IPS DF 6.9 (cell line): ENCODE results near the gene CCAR1.
"Not testable (repeated sequence)": the region's sequence is repeated elsewhere in the genome, so short reads cannot be mapped to it uniquely, and the experiment has no call there.

Experiments
- DNase-seq: peaks from one replicate; pipeline ENCODE4 v3.0.0-alpha.2; 2013; ENCODE audit warnings: low read depth, low spot score
- H3K27ac ChIP-seq: one replicate; pipeline ENCODE4 v1.5.1; 2013; ENCODE audit warnings: low read length, control low read depth
- H3K27me3 ChIP-seq: 2 replicates; pipeline ENCODE4 v1.6.1; 2013; ENCODE audit warnings: mild to moderate bottlenecking, low read length; ENCODE audit not compliant: control insufficient read depth, insufficient read depth
- H3K36me3 ChIP-seq: 2 replicates; pipeline ENCODE4 v1.6.1; 2013; ENCODE audit warnings: low read length; ENCODE audit not compliant: control insufficient read depth, insufficient read depth
- H3K4me1 ChIP-seq: 2 replicates; pipeline ENCODE4 v1.6.1; 2013; ENCODE audit warnings: low read length; ENCODE audit not compliant: control insufficient read depth, insufficient read depth
- H3K4me3 ChIP-seq: 2 replicates; pipeline ENCODE4 v1.5.1; 2013; ENCODE audit warnings: mild to moderate bottlenecking, low read length
- H3K9me3 ChIP-seq: 2 replicates; pipeline ENCODE4 v1.6.1; 2013; ENCODE audit warnings: low read length, inconsistent platforms; ENCODE audit not compliant: control insufficient read depth, insufficient read depth
- WGBS: extraction: QIAGEN DNeasy Blood & Tissue Kit; methylation state at CpG from one replicate; pipeline ENCODE4 v1.1.7; 2013; ENCODE audit warnings: mixed read lengths, missing lambda C conversion rate; ENCODE audit not compliant: insufficient read length, insufficient coverage; 5-methylcytosine and 5-hydroxymethylcytosine counted together

The CCAR1 gene

GRCh38 chr10:68756246-68756645, 35.2 kb downstream of the CCAR1 start:
- Histone ChIP-seq H3K27me3 (no peaks in the 10 kb centered on the region), H3K9me3 (no peaks in the 10 kb centered on the region), H3K4me3 (no peak overlapping the region), H3K27ac (no peak overlapping the region), H3K4me1 (no peaks in the 10 kb centered on the region), H3K36me3 (peaks cover 19% of the 10 kb centered on the region)
- WGBS = no CpG with 5 or more reads among the region's 12 CpGs
- DNase-seq = no peak

GRCh38 chr10:68756766-68757165, 35.7 kb downstream of the CCAR1 start:
- Histone ChIP-seq H3K4me1 (no peaks in the 10 kb centered on the region), H3K27me3 (no peaks in the 10 kb centered on the region), H3K36me3 (peaks cover 19% of the 10 kb centered on the region), H3K4me3 (no peak overlapping the region), H3K9me3 (no peaks in the 10 kb centered on the region), H3K27ac (no peak overlapping the region)
- WGBS = no CpG with 5 or more reads among the region's 3 CpGs
- DNase-seq = no peak

GRCh38 chr10:68759223-68759863, 38.3 kb downstream of the CCAR1 start:
- Histone ChIP-seq H3K36me3 (peaks cover 21% of the 10 kb centered on the region), H3K4me3 (no peak overlapping the region), H3K9me3 (no peaks in the 10 kb centered on the region), H3K4me1 (no peaks in the 10 kb centered on the region), H3K27me3 (no peaks in the 10 kb centered on the region), H3K27ac (no peak overlapping the region)
- WGBS = no CpG with 5 or more reads among the region's 6 CpGs
- no peak for DNase-seq

- Histone ChIP-seq H3K27me3 (no peaks in the 10 kb centered on the region), H3K4me1 (no peaks in the 10 kb centered on the region), H3K36me3 (peaks cover 22% of the 10 kb centered on the region), H3K9me3 (no peaks in the 10 kb centered on the region), H3K4me3 (no peak overlapping the region), H3K27ac (no peak overlapping the region)
- DNase-seq = no peak
- no CpG with 5 or more reads among the region's 5 CpGs for WGBS
Observed at GRCh38 chr10:68759967-68760366, 38.9 kb downstream of the CCAR1 start.

- H3K4me1 ChIP-seq, H3K9me3 ChIP-seq, H3K27me3 ChIP-seq, H3K4me3 ChIP-seq, H3K27ac ChIP-seq, DNase-seq: not testable (repeated sequence)
- peaks cover 23% of the 10 kb centered on the region; the same call in 1 of the 2 replicates for H3K36me3 ChIP-seq
- WGBS = no CpG with 5 or more reads among the region's 7 CpGs
Observed at GRCh38 chr10:68767407-68767806, 46.4 kb downstream of the CCAR1 start.

- Histone ChIP-seq H3K27ac (no peak overlapping the region), H3K36me3 (peaks cover 3% of the 10 kb centered on the region; the same call in 1 of the 2 replicates), H3K27me3 (no peaks in the 10 kb centered on the region), H3K4me1 (no peaks in the 10 kb centered on the region), H3K4me3 (no peak overlapping the region), H3K9me3 (no peaks in the 10 kb centered on the region)
- WGBS = no CpG with 5 or more reads among the region's 6 CpGs
- no peak for DNase-seq
Observed at GRCh38 chr10:68781613-68782574, 60.9 kb downstream of the CCAR1 start.

- no peak for DNase-seq
- H3K27me3 ChIP-seq = no peaks in the 10 kb centered on the region
- H3K36me3 ChIP-seq = peaks cover 9% of the 10 kb centered on the region; the same call in 1 of the 2 replicates
- no CpG with 5 or more reads among the region's 7 CpGs for WGBS
- H3K4me1 ChIP-seq = no peaks in the 10 kb centered on the region
- H3K9me3 ChIP-seq = no peaks in the 10 kb centered on the region
- no peak overlapping the region for H3K4me3 ChIP-seq
- H3K27ac ChIP-seq = no peak overlapping the region
Observed at GRCh38 chr10:68784476-68784875, 63.4 kb downstream of the CCAR1 start.

- Histone ChIP-seq H3K27me3 (no peaks in the 10 kb centered on the region), H3K4me3 (no peak overlapping the region), H3K27ac (no peak overlapping the region), H3K4me1 (no peaks in the 10 kb centered on the region), H3K9me3 (no peaks in the 10 kb centered on the region), H3K36me3 (peaks cover 14% of the 10 kb centered on the region; the same call in 1 of the 2 replicates)
- no CpG with 5 or more reads among the region's 3 CpGs for WGBS
- no peak for DNase-seq
Observed at GRCh38 chr10:68787813-68788212, 66.8 kb downstream of the CCAR1 start.

GRCh38 chr10:68790476-68790875, 69.4 kb downstream of the CCAR1 start:
- DNase-seq = no peak
- H3K4me3 ChIP-seq = no peak overlapping the region
- WGBS = no CpG with 5 or more reads among the region's 10 CpGs
- no peak overlapping the region for H3K27ac ChIP-seq
- H3K9me3 ChIP-seq = no peaks in the 10 kb centered on the region
- no peaks in the 10 kb centered on the region for H3K4me1 ChIP-seq
- H3K27me3 ChIP-seq = no peaks in the 10 kb centered on the region
- peaks cover 11% of the 10 kb centered on the region; the same call in 1 of the 2 replicates for H3K36me3 ChIP-seq

- peaks cover 13% of the 10 kb centered on the region for H3K36me3 ChIP-seq
- H3K4me3 ChIP-seq = no peak overlapping the region
- no CpG with 5 or more reads among the region's 1 CpG for WGBS
- H3K27me3 ChIP-seq = no peaks in the 10 kb centered on the region
- no peak for DNase-seq
- no peaks in the 10 kb centered on the region for H3K9me3 ChIP-seq
- no peaks in the 10 kb centered on the region for H3K4me1 ChIP-seq
- H3K27ac ChIP-seq = no peak overlapping the region
Observed at GRCh38 chr10:68792115-68792514, 71.1 kb downstream of the CCAR1 start.
